ENCODE results near the gene EFR3B. TPM values are rescaled to one million over a fixed set of nuclear protein-coding genes. Genes with fewer than 3 reads are reported as not detected.

EFR3B gene
- total and polyA plus RNA-seq, 2 of the 4 experiments (the other 2 are of a cell fraction) = 0.38 to 0.90 TPM

DNA sequence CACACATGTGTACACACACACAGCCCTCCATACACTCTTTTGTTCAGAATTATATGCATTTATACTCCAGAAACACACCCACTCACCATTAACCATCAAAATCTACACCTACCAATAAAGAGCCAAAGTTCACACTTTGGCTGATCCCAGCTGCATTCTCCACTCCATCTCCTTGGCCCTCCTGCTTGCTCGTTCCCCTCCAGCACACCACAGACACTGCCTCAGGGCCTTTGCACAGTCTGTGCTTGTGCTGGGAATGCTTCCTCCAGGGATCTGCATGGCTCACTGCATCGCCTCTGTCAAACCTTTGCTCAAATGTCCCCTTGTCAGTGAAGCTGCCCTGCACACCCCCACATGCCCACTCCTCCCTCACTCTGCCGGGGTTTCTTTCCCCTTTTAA lies 80.5 kb downstream of the EFR3B start:
- H3K27me3 ChIP-seq (ENCODE audit: control insufficient read depth, insufficient read depth, low read length) = no peaks in the 10 kb centered on the region
- POLR2A ChIA-PET (ENCODE audit: unreplicated experiment) = no interaction called here
- H2BK5ac ChIP-seq (ENCODE audit: low read depth, low read length, poor library complexity, severe bottlenecking) = no peak overlapping the region
- no peaks in the 10 kb centered on the region for H3K9me1 ChIP-seq (ENCODE audit: insufficient read depth, low read length)
- H3K9me3 ChIP-seq (ENCODE audit: control insufficient read depth, insufficient read depth, low read length) = no peaks in the 10 kb centered on the region
- H3K56ac ChIP-seq (ENCODE audit: extremely low read depth, insufficient read depth, low read length) = no peak overlapping the region
- DNase-seq = no peak
- ATAC-seq (ENCODE audit: low read depth) = no peak
- no peak overlapping the region for H3K27ac ChIP-seq (ENCODE audit: insufficient read depth, low read length)
- no peak overlapping the region for H3K18ac ChIP-seq (ENCODE audit: low read depth, low read length)
- no CpG with 5 or more reads among the region's 3 CpGs for WGBS, 2 experiments (ENCODE audit: extremely low coverage in 2 of 2, insufficient read length in 1 of 2)
- H3K79me1 ChIP-seq (ENCODE audit: low read depth in 1 of 2, low read length in 2 of 2) = no peaks in the 10 kb centered on the region
- peak overlapping the region; percentile 7 for H2AK9ac ChIP-seq (replicated peaks; ENCODE audit: low read depth, low read length, poor library complexity)
- CTCF ChIA-PET = no interaction called here
- H2AFZ ChIP-seq (replicated peaks; ENCODE audit: low read length, poor library complexity) = no peak overlapping the region
- no peak overlapping the region for H2BK20ac ChIP-seq (ENCODE audit: low read depth, low read length)
- no peak overlapping the region for H2BK120ac ChIP-seq (ENCODE audit: low read depth, low read length)
- dilution Hi-C loops (cut with HindIII; ENCODE audit: low sequenced_read_pairs, unreplicated experiment) = no loop called here
- no peak overlapping the region for H3K23ac ChIP-seq (ENCODE audit: low read depth, low read length)
- no peak overlapping the region for H4K8ac ChIP-seq (ENCODE audit: low read depth in 2 of 2, low read length in 2 of 2)
- intact Hi-C loops (cut with micrococcal nuclease) = loop anchor here (10.0 kb wide), 1 partner anchor 288 kb away; no protein-coding TSS in a partner anchor
- H4K20me1 ChIP-seq (ENCODE audit: insufficient read depth, low read length) = no peaks in the 10 kb centered on the region
- H2AK5ac ChIP-seq (ENCODE audit: low read depth, low read length) = no peak overlapping the region
- in situ Hi-C loops (cut with MboI; ENCODE audit: low sequenced_read_pairs) = no loop called here
- no peak for TF ChIP-seq SMC3 (IDR thresholded peaks at IDR 0.05; ENCODE audit: low read depth, low read length)
- no peak for TF ChIP-seq RCOR1 (IDR thresholded peaks at IDR 0.05; ENCODE audit: insufficient replicate concordance, low read length)
- no peak for TF ChIP-seq POLR2A (IDR thresholded peaks at IDR 0.05; ENCODE audit: low read depth, low read length)
- TF ChIP-seq BHLHE40 (IDR thresholded peaks at IDR 0.05; ENCODE audit: low read depth, low read length) = no peak
- TF ChIP-seq CEBPB (IDR thresholded peaks at IDR 0.05; ENCODE audit: low read depth, low read length) = no peak
- TF ChIP-seq MAFK (IDR thresholded peaks at IDR 0.05; ENCODE audit: low read depth, low read length) = no peak
- TF ChIP-seq RFX5 (IDR thresholded peaks at IDR 0.05; ENCODE audit: low read depth, low read length) = no peak
- TF ChIP-seq CTCF (conservative IDR thresholded peaks at IDR 0.05; ENCODE audit: low read depth, low read length) = no peak
- TF ChIP-seq ELK1 (IDR thresholded peaks at IDR 0.05; ENCODE audit: borderline replicate concordance, low read depth, low read length) = no peak
- TF ChIP-seq RAD21 (IDR thresholded peaks at IDR 0.05; ENCODE audit: low read length) = no peak
- no peak for TF ChIP-seq FOS (IDR thresholded peaks at IDR 0.05; ENCODE audit: low read depth, low read length)
- TF ChIP-seq NFE2L2 (IDR thresholded peaks at IDR 0.05; ENCODE audit: low read depth, low read length) = no peak
- H3K4me1 ChIP-seq (ENCODE audit: control insufficient read depth, insufficient read depth, low read length) = no peaks in the 10 kb centered on the region
- H3K4me2 ChIP-seq (ENCODE audit: low read depth, low read length) = no peak overlapping the region
- no peak overlapping the region for H3K14ac ChIP-seq (replicated peaks; ENCODE audit: low read depth, low read length)
- no peak overlapping the region for H4K5ac ChIP-seq (ENCODE audit: low read depth, low read length)
- no TSS peak for BruUV-seq (replicated peaks)
- no peak overlapping the region for H3K4ac ChIP-seq (ENCODE audit: low read depth, low read length)
- no peak overlapping the region for H3K4me3 ChIP-seq (ENCODE audit: insufficient read depth, low read depth, low read length)
- no peak overlapping the region for H4K91ac ChIP-seq (ENCODE audit: insufficient read depth, low read depth, low read length)
- H3K9ac ChIP-seq (ENCODE audit: low read depth, low read length) = no peak overlapping the region
- no peaks in the 10 kb centered on the region for H3K36me3 ChIP-seq (ENCODE audit: control insufficient read depth, insufficient read depth, low read length)
- H2BK15ac ChIP-seq (ENCODE audit: low read depth, low read length) = no peak overlapping the region

Data from IMR-90 (cell line).